T-helper 17 cell (primary cell): ENCODE results near the gene POU6F2. TPM values are rescaled to one million over a fixed set of nuclear protein-coding genes. Genes with fewer than 3 reads are reported as not detected.
A peak's percentile ranks its signal among the peaks of the same experiment; 100 is the strongest.
"Not testable (repeated sequence)": the region's sequence is repeated elsewhere in the genome, so short reads cannot be mapped to it uniquely, and the experiment has no call there.

Experiments used
- ATAC-seq: fragments of 150-1000 bp; cut with Tn5 transposase; 2 replicates; pipeline ENCODE4 v1.10.0; 2021; ENCODE audit warnings: mild to moderate bottlenecking, moderate library complexity
- DNase-seq, 3 donors: peaks; one replicate each; pipeline versions ENCODE4 v3.0.0 to v3.0.0-alpha.2; 2020 to 2021
- H3K9me3 ChIP-seq: one replicate; pipeline ENCODE4 v1.7.0; 2013; ENCODE audit warnings: low read length, mild to moderate bottlenecking; ENCODE audit not compliant: control insufficient read depth, poor library complexity, severe bottlenecking
- H3K27ac Mint-ChIP-seq: one replicate; pipeline ENCODE4 v1.8.0; 2022; ENCODE audit warnings: mild to moderate bottlenecking, moderate library complexity, mixed read lengths
- H3K27me3 Mint-ChIP-seq: one replicate; pipeline ENCODE4 v1.8.0; 2022; ENCODE audit warnings: mixed read lengths
- H3K36me3 Mint-ChIP-seq: one replicate; pipeline ENCODE4 v1.8.0; 2022; ENCODE audit warnings: low read depth, mixed read lengths
- H3K4me1 Mint-ChIP-seq: one replicate; pipeline ENCODE4 v1.8.0; 2022; ENCODE audit warnings: mild to moderate bottlenecking, mixed read lengths
- H3K4me3 Mint-ChIP-seq: one replicate; pipeline ENCODE4 v1.8.0; 2022; ENCODE audit warnings: mild to moderate bottlenecking, moderate library complexity, mixed read lengths
- total RNA-seq, 4 donors: library from RNA in 2 of 4; stranded (reverse) in 2 of 4; gene quantifications; one replicate each; pipeline ENCODE4 v1.2.3 and lab custom pipeline; 2022 to 2026

The POU6F2 gene
- total RNA-seq, 2 donors from 2014 or later, result 0.29 TPM; not detected in 1

DNA sequence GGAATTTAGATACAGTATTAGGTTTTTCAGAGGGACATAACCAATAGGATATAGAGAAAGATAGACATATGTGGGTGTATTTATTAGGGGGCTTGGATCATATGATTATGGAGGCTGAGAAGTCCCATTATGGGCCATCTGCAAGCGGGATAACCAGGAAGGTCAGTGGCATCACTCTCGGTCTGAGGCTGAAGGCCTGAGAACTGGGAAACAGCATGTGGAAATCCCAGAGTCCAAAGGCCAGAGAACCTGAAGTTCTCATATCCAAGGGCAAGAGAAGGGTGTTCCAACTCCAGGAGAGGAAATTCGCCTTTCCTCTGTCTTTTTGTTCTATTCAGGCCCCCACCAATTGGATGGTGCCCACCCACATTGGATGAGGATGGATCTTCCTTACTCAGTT is 180.7 kb downstream of the POU6F2 start:
- ATAC-seq (no peak), DNase-seq (no peak)
- no peaks in the 10 kb centered on the region for H3K9me3 ChIP-seq
- Mint-ChIP-seq H3K36me3 (no peaks in the 10 kb centered on the region), H3K27ac (no peak overlapping the region), H3K4me3 (no peak overlapping the region), H3K4me1 (no peaks in the 10 kb centered on the region), H3K27me3 (peaks cover 15% of the 10 kb centered on the region)

DNA sequence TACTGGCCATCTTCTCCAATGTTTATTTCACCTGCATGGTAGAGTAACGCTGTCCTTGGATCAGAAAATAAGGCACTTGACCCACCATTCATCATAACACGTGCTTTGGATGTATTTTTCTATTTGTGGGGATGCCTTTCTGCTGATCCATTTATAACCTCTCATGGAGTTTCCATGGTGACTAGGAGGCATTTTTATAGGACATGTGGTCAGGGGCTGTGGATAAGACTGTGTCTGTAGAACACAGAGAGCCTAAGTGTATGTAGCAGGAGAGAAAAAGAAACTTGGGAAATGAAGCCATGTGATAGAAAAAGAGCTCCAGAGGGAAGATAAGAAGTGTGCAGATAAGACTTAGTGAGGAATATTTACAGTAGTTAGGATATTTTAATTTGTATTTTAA is 184.2 kb downstream of the POU6F2 start:
- Mint-ChIP-seq H3K27me3 (no peaks in the 10 kb centered on the region), H3K36me3 (no peaks in the 10 kb centered on the region), H3K27ac (no peak overlapping the region), H3K4me1 (no peaks in the 10 kb centered on the region), H3K4me3 (no peak overlapping the region)
- ATAC-seq (no peak), DNase-seq (no peak)
- no peaks in the 10 kb centered on the region for H3K9me3 ChIP-seq

DNA sequence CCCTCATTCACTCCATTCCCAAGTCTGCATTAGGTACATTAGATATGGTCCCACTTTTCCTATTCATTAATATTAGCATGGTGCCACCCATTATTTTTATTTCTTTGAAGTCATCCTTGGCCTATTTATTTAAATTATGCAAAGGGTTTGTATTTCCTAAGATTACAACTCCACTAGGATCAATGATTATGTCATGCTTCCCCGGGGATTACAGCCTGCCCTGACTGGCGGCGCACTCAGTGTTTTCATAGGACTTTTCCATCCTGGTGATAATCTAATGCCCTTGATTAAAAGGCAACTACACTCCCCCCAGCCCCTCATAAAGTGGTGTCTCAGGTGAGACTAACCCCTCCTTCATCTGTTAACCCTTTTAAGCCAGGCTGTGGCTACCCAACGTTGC is 187.2 kb downstream of the POU6F2 start:
- no peaks in the 10 kb centered on the region for H3K36me3 Mint-ChIP-seq

DNA sequence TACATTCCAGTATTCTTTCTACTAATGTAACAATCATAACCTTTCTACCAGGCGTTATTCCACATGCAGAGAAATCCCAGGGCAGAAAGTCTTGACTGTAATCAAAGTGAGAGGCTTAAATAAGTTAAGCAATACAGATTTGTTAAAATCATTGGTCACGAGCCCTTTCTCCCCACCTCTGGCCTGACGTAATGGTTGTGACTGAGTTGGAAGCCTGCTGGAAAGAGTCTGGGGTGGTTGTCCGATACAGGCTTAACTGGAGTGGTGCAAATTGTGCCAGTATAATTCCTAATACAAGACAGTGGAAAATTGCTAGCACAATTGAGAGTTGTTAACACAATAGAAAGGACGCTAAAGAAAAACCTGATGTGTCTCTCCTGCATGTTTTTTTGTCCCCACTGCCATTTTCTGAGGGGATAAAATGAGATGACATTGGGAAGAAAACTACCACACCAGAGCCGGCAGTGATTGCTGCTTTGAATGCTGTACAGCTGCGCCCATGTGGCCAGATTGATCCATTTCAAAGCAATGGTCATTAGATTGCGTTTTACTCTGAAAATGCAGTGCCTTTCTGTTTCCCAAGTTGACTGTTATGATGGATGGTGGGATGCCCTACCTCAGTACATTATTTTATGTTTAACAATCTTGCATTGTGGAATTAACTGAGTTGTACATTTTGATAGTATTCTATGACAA is 190.8 kb downstream of the POU6F2 start:
- DNase-seq (no peak), ATAC-seq (no peak)
- Mint-ChIP-seq H3K36me3 (no peaks in the 10 kb centered on the region), H3K4me1 (no peaks in the 10 kb centered on the region), H3K27me3 (no peaks in the 10 kb centered on the region), H3K4me3 (no peak overlapping the region), H3K27ac (no peak overlapping the region)
- no peaks in the 10 kb centered on the region for H3K9me3 ChIP-seq

More for the DNA sequence above, 187.2 kb downstream of the POU6F2 start:
- H3K27ac Mint-ChIP-seq, result no peak overlapping the region
- H3K4me1 Mint-ChIP-seq, result no peaks in the 10 kb centered on the region
- no peak overlapping the region for H3K4me3 Mint-ChIP-seq
- ATAC-seq (no peak), DNase-seq (no peak)
- no peaks in the 10 kb centered on the region for H3K27me3 Mint-ChIP-seq
- no peaks in the 10 kb centered on the region for H3K9me3 ChIP-seq

DNA sequence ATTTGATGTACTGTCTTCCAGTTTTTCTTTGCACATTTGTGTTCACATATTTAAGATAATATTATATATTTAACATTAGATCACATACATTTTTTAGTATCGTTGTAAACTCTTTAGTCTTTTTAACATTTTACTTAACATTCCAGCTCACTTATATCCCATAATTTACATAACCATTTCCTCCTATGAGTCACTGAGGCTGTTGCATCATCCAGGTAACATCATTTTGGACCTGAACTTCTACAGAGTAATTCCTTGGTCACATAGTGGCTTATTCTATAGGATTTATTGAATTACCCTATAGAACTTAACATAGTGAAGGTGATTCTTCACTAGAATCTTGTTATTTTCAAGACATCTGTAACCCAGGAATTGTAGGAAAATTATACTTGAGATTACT is 194.4 kb downstream of the POU6F2 start:
- no peaks in the 10 kb centered on the region for H3K4me1 Mint-ChIP-seq
- ATAC-seq, result no peak
- no peak overlapping the region for H3K27ac Mint-ChIP-seq
- no peak overlapping the region for H3K4me3 Mint-ChIP-seq
- H3K9me3 ChIP-seq, result no peaks in the 10 kb centered on the region
- H3K36me3 Mint-ChIP-seq, result no peaks in the 10 kb centered on the region
- no peaks in the 10 kb centered on the region for H3K27me3 Mint-ChIP-seq
- no peak for DNase-seq

DNA sequence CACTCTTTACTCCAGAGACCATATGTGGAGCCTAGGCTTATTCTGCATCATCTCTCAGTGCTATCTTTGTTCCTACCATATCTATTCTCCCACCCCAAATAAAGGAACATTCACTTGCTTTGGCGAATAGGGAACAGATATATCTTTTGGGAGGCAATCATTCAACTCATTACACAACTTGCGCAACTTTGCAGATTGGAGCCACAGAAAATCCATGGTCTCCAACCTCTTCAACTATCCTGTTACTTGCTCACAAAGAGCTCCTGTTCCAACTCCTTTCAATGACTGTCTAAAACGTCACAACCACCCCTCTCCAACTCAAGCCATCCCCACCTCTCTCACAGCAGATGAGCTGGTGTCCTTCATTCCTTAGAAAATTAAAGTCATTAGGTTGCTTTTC is 203.7 kb downstream of the POU6F2 start:
- Mint-ChIP-seq H3K36me3 (no peaks in the 10 kb centered on the region), H3K27ac (no peak overlapping the region), H3K27me3 (no peaks in the 10 kb centered on the region), H3K4me3 (no peak overlapping the region), H3K4me1 (no peaks in the 10 kb centered on the region)
- ATAC-seq (no peak), DNase-seq (no peak)
- no peaks in the 10 kb centered on the region for H3K9me3 ChIP-seq

DNA sequence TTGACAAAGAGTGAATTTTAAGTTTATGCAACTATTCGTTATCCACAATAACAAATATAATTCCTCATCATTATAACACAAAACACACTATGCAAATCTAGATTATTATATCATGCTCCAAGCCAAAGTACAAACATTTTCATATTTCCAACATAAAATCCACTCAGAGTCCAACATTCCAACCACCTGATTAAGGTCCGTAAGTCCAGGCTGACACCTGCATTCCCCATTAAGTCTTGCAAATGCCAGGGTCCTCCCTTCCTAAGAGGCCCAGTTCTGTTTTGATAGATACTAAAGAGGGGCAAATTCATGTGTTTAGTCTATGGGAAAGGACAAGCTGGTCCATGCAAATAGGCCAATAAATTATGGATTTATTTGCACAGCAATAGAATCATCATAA is 206.1 kb downstream of the POU6F2 start:
- Mint-ChIP-seq H3K4me1 (no peaks in the 10 kb centered on the region), H3K36me3 (no peaks in the 10 kb centered on the region), H3K27ac (no peak overlapping the region), H3K27me3 (peaks cover 3% of the 10 kb centered on the region), H3K4me3 (no peak overlapping the region)
- DNase-seq, result no peak
- H3K9me3 ChIP-seq, result no peaks in the 10 kb centered on the region
- no peak for ATAC-seq

DNA sequence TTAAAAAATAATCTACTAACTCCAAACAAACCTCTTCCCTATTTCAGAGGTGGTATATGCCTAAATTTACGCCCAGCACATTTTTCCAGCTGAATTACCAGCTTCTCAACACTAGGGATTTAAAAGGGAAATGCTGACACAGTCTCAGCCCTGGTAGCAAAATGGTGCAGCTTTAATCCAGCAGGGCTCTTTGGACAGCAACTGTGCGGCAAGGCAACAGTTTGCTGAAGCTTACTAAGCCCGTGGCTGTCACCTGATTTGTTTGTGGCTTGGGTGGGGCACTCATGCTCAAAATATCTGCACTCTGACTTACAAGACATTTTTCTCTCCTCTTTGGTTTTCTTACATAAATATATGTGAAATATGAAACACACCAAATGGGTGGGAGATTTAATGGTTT is 206.7 kb downstream of the POU6F2 start:
- DNase-seq, result no peak
- ATAC-seq, result no peak
- no peaks in the 10 kb centered on the region for H3K9me3 ChIP-seq
- H3K27ac Mint-ChIP-seq, result no peak overlapping the region
- H3K36me3 Mint-ChIP-seq, result no peaks in the 10 kb centered on the region
- no peak overlapping the region for H3K4me3 Mint-ChIP-seq
- H3K27me3 Mint-ChIP-seq, result peaks cover 7% of the 10 kb centered on the region
- H3K4me1 Mint-ChIP-seq, result no peaks in the 10 kb centered on the region

DNA sequence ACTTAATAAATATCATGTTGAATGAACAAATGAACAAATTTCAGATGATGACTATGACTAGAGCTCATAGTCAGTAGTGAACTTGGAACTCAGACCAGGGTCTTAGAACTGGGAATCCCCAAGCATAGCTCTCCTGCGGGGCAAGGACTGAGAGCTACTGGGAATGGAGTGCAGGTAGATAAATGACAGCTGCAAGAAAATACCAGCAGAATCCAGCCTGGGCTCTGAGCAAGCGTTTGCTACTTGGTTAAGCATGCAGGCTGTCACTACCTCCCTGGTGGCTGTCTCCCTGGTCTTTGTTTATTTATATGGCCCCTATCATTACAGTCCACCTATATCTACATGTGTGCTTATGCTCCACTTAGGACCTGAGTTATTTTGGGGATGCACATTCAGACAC is 208.4 kb downstream of the POU6F2 start:
- no peak for ATAC-seq
- no peaks in the 10 kb centered on the region for H3K9me3 ChIP-seq
- Mint-ChIP-seq H3K27me3 (peaks cover 7% of the 10 kb centered on the region), H3K4me3 (no peak overlapping the region), H3K4me1 (no peaks in the 10 kb centered on the region), H3K27ac (peak overlapping the region; percentile 37), H3K36me3 (no peaks in the 10 kb centered on the region)
- no peak for DNase-seq

DNA sequence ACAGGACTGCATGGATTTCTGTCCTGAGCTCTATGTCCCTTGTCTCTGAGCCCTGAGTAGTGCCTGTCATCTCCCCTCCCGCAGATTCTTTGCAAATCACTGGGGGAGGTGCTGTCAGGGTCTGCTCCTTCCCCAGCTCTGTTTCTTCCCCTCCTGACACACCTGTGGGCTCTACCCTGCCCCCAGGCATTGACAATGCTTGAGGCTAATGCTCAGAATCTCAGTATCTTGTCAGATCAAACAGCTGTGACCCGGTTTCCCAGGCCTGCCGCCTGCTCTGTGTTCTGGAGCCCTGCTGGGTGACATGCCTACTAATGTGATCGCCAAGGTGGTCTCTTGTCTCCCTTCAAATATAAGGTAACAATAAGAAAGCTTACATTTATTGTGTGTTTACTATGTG is 209.0 kb downstream of the POU6F2 start:
- H3K36me3 Mint-ChIP-seq, result no peaks in the 10 kb centered on the region
- ATAC-seq (no peak), DNase-seq (no peak)
- H3K9me3 ChIP-seq, result no peaks in the 10 kb centered on the region
- peak overlapping the region; percentile 37 for H3K27ac Mint-ChIP-seq
- H3K4me3 Mint-ChIP-seq, result no peak overlapping the region
- peaks cover 7% of the 10 kb centered on the region for H3K27me3 Mint-ChIP-seq
- no peaks in the 10 kb centered on the region for H3K4me1 Mint-ChIP-seq

DNA sequence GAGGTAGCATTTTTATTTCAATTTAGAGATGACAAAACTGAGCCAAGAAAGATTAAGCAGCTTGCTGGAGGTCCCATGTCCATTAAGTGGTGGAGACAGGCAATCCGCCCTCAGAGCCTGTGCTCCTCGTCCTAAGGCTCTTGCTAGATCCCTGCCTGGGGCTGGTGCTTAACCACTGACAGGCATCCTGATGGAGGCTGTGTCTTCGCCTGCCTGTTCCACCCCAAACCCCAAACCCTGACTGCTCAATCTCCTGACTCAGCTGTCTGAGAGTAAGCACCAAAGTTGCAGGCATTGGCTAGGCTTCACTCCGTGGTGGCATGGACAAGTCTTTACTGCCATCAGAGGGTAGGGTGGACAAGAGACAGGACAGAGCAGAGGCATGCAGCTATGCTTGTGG is 209.4 kb downstream of the POU6F2 start:
- no peaks in the 10 kb centered on the region for H3K9me3 ChIP-seq
- no peak overlapping the region for H3K4me3 Mint-ChIP-seq
- no peak for DNase-seq
- no peak for ATAC-seq
- no peaks in the 10 kb centered on the region for H3K4me1 Mint-ChIP-seq
- no peaks in the 10 kb centered on the region for H3K36me3 Mint-ChIP-seq
- peaks cover 7% of the 10 kb centered on the region for H3K27me3 Mint-ChIP-seq
- H3K27ac Mint-ChIP-seq, result no peak overlapping the region

DNA sequence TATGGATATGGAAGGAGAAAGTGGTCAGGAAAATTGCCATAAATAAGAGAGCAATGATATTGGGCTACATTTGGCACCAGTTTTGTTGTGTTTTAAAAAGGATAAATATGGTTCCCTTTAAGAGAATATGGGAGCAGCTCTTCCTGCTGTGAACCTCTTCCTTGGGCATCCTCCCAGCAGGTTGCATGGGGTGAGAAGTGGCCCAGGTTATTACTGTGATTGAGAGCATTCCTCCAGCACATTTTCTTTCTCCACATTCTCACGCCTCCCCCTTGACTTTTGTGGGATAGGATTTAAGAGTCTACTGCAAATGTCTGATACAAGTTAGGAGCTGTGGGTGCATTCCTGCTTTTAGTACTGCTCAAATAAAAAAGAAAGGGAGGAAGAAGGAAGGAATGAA is 214.8 kb downstream of the POU6F2 start:
- no peak overlapping the region for H3K27ac Mint-ChIP-seq
- H3K4me1 Mint-ChIP-seq, result no peaks in the 10 kb centered on the region
- no peaks in the 10 kb centered on the region for H3K36me3 Mint-ChIP-seq
- ATAC-seq, result no peak
- peaks cover 7% of the 10 kb centered on the region for H3K27me3 Mint-ChIP-seq
- H3K4me3 Mint-ChIP-seq, result no peak overlapping the region
- DNase-seq, result no peak
- no peaks in the 10 kb centered on the region for H3K9me3 ChIP-seq

DNA sequence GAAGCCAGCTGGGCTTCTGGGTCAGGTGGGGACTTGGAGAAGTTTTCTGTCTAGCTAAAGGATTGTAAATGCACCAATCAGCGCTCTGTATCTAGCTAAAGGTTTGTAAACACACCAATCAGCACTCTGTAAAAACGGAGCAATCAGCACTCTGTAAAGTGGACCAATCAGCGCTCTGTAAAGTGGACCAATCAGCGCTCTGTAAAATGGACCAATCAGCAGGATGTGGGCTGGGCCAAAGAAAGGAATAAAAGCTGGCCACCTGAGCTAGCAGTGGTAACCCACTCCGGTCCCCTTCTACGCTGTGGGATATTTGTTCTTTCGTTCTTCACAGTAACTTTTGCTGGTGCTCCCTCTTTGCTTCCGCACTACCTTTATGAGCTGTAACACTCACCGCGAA is 216.7 kb downstream of the POU6F2 start:
- not testable (repeated sequence) for H3K27me3 Mint-ChIP-seq, DNase-seq, ATAC-seq, H3K27ac Mint-ChIP-seq, H3K9me3 ChIP-seq, H3K4me1 Mint-ChIP-seq, H3K36me3 Mint-ChIP-seq, H3K4me3 Mint-ChIP-seq

DNA sequence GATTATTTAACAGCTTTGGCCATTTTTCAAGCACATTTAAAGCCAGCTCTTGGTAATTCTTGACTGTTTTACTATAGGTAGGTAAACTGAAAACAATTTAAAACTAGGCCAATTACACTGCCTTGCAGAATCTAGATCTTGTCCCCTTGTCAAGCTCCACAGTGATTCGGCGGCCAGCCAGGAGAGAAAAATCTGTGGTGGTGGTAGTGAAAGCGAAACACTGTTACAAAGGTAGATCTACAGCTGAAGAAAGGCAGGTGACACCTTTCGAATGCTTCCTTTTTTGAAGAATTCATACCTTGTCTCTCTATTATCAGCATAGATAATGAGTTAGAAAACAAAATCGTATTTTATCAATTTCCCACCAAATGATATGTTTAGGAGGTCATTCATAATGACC is 218.3 kb downstream of the POU6F2 start:
- Mint-ChIP-seq H3K27me3 (no peaks in the 10 kb centered on the region), H3K36me3 (no peaks in the 10 kb centered on the region)
- ATAC-seq, result no peak

More for the DNA sequence above, 218.3 kb downstream of the POU6F2 start:
- DNase-seq, result no peak
- Mint-ChIP-seq H3K4me1 (no peaks in the 10 kb centered on the region), H3K27ac (no peak overlapping the region), H3K4me3 (no peak overlapping the region)
- H3K9me3 ChIP-seq, result no peaks in the 10 kb centered on the region
